Osteoblast (primary cell): ENCODE measurements around the gene MLF1. TPM values are rescaled to one million over a fixed set of nuclear protein-coding genes. Genes with fewer than 3 reads are reported as not detected.
A peak's percentile ranks its signal among the peaks of the same experiment; 100 is the strongest.
"Not testable (repeated sequence)": the region's sequence is repeated elsewhere in the genome, so short reads cannot be mapped to it uniquely, and the experiment has no call there.

ENCODE experiments used
- DNase-seq: peaks from one replicate; pipeline ENCODE4 v3.0.0; 2011; ENCODE audit warnings: low spot score, mixed read lengths; ENCODE audit not compliant: insufficient read length; ENCODE audit errors: missing footprints
- H2AFZ ChIP-seq: 2 replicates; pipeline ENCODE4 v1.6.0; 2011; ENCODE audit warnings: mild to moderate bottlenecking, low read length
- H3K27ac ChIP-seq: 2 replicates; pipeline ENCODE4 v1.5.1; 2011; ENCODE audit warnings: mild to moderate bottlenecking, low read depth, low read length, moderate library complexity
- H3K27me3 ChIP-seq: 2 replicates; pipeline ENCODE4 v1.6.0; 2012; ENCODE audit warnings: mild to moderate bottlenecking, control low read depth, inconsistent platforms, low read length, moderate library complexity; ENCODE audit not compliant: insufficient read depth
- H3K36me3 ChIP-seq: 2 replicates; pipeline ENCODE4 v1.5.1; 2011; ENCODE audit warnings: mild to moderate bottlenecking, low read length, control low read depth, moderate library complexity; ENCODE audit not compliant: insufficient read depth
- H3K4me1 ChIP-seq: 2 replicates; pipeline ENCODE4 v1.5.1; 2011; ENCODE audit warnings: mild to moderate bottlenecking, low read length, control low read depth, moderate library complexity; ENCODE audit not compliant: insufficient read depth
- H3K4me2 ChIP-seq: 2 replicates; pipeline ENCODE4 v1.6.0; 2011; ENCODE audit warnings: mild to moderate bottlenecking, low read length; ENCODE audit not compliant: insufficient read depth
- H3K4me3 ChIP-seq: fragments of 200-600 bp; sonication (generic); 3 replicates; pipeline ENCODE4 v1.5.1; 2012; ENCODE audit warnings: mild to moderate bottlenecking, low read length, inconsistent platforms; ENCODE audit not compliant: insufficient read depth
- H3K79me2 ChIP-seq: 2 replicates; pipeline ENCODE4 v1.6.0; 2012; ENCODE audit warnings: mild to moderate bottlenecking, low read length, control low read depth, inconsistent platforms; ENCODE audit not compliant: insufficient read depth
- H3K9me3 ChIP-seq: 2 replicates; pipeline ENCODE4 v1.5.1; 2011; ENCODE audit warnings: low read depth, low read length, control low read depth
- H4K20me1 ChIP-seq: 2 replicates; pipeline ENCODE4 v1.6.0; 2012; ENCODE audit warnings: mild to moderate bottlenecking, low read length, control low read depth; ENCODE audit not compliant: insufficient read depth
- total RNA-seq: library from RNA; depleted of rRNA; stranded (reverse); fragments of >200 nt; gene quantifications from 2 replicates; pipeline ENCODE4 v1.2.3, GENCODE V29; 2012
- TF ChIP-seq, protein P1 (sequence below): IDR thresholded peaks from 2 replicates; pipeline ENCODE4 v1.5.1; 2011; ENCODE audit warnings: mild to moderate bottlenecking, low read depth, low read length, moderate library complexity; ENCODE audit errors: extremely low read depth

MLF1 gene
- total RNA-seq, 1 donor = 14.1 TPM

DNA sequence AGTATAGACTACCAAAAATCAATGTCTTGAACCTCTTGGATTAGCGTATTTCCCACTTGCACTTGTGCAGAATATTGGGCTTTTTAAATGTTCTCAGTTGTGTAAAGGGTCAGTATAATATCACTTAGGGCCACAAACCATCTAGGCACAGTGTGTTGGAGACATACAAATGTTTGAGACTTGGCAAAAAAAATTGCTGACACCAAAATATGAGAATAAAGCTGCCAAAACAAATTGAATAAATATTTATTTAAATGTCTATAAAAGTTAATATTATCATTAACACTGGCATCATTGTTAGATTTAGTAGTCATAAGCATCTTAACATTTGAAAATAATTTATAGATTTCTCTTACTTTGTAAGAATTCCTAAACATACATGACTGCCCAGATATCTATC lies 30.9 kb upstream of the MLF1 start:
- Histone ChIP-seq H3K4me2 (no peak overlapping the region), H3K27me3 (no peaks in the 10 kb centered on the region), H3K79me2 (no peaks in the 10 kb centered on the region), H3K9me3 (no peaks in the 10 kb centered on the region), H3K4me3 (no peak overlapping the region), H3K4me1 (no peaks in the 10 kb centered on the region), H4K20me1 (no peaks in the 10 kb centered on the region), H3K36me3 (no peaks in the 10 kb centered on the region), H3K27ac (peak overlapping the region; percentile 31), H2AFZ (peak overlapping the region; percentile 92)
- TF ChIP-seq, protein P1, sequence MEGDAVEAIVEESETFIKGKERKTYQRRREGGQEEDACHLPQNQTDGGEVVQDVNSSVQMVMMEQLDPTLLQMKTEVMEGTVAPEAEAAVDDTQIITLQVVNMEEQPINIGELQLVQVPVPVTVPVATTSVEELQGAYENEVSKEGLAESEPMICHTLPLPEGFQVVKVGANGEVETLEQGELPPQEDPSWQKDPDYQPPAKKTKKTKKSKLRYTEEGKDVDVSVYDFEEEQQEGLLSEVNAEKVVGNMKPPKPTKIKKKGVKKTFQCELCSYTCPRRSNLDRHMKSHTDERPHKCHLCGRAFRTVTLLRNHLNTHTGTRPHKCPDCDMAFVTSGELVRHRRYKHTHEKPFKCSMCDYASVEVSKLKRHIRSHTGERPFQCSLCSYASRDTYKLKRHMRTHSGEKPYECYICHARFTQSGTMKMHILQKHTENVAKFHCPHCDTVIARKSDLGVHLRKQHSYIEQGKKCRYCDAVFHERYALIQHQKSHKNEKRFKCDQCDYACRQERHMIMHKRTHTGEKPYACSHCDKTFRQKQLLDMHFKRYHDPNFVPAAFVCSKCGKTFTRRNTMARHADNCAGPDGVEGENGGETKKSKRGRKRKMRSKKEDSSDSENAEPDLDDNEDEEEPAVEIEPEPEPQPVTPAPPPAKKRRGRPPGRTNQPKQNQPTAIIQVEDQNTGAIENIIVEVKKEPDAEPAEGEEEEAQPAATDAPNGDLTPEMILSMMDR = no peak
- no peak for DNase-seq

DNA sequence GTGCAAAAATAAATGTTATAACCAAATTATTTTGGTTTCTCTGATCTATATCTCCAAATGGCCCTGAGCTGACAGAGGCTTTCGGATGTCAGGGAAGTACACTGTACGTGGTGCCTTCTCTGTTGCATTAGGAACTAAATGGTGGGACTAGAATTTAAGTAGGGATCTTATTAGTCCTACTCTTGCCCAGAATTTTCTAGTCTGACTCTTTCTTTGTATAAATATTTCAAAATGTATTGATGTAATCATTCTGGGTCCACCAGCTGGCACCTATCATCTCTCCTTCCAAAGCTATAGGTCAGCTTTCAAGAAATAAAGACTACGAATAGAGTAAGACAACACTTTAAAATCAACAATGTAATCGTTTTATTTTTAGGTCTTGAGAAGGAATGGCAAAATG lies 22.3 kb upstream of the MLF1 start:
- Histone ChIP-seq H3K4me3 (no peak overlapping the region), H3K4me1 (no peaks in the 10 kb centered on the region), H3K9me3 (no peaks in the 10 kb centered on the region), H3K79me2 (no peaks in the 10 kb centered on the region), H3K27ac (no peak overlapping the region), H2AFZ (no peak overlapping the region), H3K36me3 (no peaks in the 10 kb centered on the region), H3K27me3 (no peaks in the 10 kb centered on the region), H4K20me1 (no peaks in the 10 kb centered on the region), H3K4me2 (no peak overlapping the region)
- DNase-seq = no peak
- TF ChIP-seq, protein P1 = no peak

DNA sequence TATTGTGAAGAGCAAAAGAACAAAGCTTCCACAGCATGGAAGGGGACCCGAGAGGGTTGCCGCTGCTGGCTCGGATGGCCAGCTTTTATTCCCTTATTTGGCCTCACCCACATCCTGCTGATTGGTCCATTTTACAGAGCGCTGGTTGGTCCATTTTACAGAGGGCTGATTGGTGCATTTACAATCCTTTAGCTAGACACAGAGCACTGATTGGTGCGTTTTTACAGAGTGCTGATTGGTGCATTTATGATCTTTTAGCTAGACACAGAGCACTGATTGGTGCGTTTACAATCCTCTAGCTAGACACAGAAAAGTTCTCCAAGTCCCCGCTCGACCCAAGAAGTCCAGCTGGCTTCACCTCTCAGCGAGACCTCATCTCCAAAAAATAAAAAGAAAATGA lies 21.1 kb upstream of the MLF1 start:
- not testable (repeated sequence) for H3K9me3 ChIP-seq, H3K4me3 ChIP-seq

DNA sequence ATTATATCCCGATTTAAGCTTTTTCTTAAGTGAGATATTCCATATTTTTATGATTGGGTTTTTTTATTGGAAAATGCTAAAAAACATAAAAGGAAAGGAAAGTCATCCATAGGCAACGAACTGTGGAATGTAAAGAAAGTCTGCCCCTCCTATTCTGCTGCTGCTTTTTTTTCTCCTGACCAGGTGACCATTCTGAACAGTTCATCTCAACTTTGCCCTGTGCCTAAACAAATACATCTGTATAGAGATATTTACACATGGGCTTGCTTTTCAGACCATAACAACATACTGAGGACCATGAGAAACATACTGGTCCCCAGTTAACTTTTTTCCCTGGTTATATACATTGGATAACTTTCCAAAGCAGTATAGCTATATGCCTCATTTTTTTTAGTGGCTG lies 18.9 kb upstream of the MLF1 start:
- H4K20me1 ChIP-seq = no peaks in the 10 kb centered on the region

More for the DNA sequence above, 21.1 kb upstream of the MLF1 start:
- not testable (repeated sequence) for H4K20me1 ChIP-seq, H3K36me3 ChIP-seq, H3K27me3 ChIP-seq, H3K79me2 ChIP-seq, H3K27ac ChIP-seq, DNase-seq, H3K4me2 ChIP-seq, H2AFZ ChIP-seq, H3K4me1 ChIP-seq

More for the DNA sequence above, 18.9 kb upstream of the MLF1 start:
- TF ChIP-seq, protein P1 = no peak
- no peak for DNase-seq
- H3K27me3 ChIP-seq = no peaks in the 10 kb centered on the region
- no peak overlapping the region for H3K4me3 ChIP-seq
- no peaks in the 10 kb centered on the region for H3K36me3 ChIP-seq
- H2AFZ ChIP-seq = no peak overlapping the region
- no peak overlapping the region for H3K4me2 ChIP-seq
- no peaks in the 10 kb centered on the region for H3K4me1 ChIP-seq
- no peaks in the 10 kb centered on the region for H3K9me3 ChIP-seq
- no peak overlapping the region for H3K27ac ChIP-seq
- H3K79me2 ChIP-seq = no peaks in the 10 kb centered on the region
